Stomach (tissue), 9 donors: ENCODE results near the gene PCDH9. TPM values are rescaled to one million over a fixed set of nuclear protein-coding genes. Genes with fewer than 3 reads are reported as not detected.

Experiments used
- DNase-seq, 2 donors: peaks; one replicate each; pipeline versions ENCODE4 v3.0.0 to v3.0.0-alpha.2; 2013 to 2019
- H3K27ac ChIP-seq, 5 donors: fragments of 200-600 bp in 4 of 5; sonication (generic) in 4 of 5; one replicate each; pipeline ENCODE4 v1.5.1; 2013 to 2019; ENCODE audit warnings: mild to moderate bottlenecking in 1 of 5, moderate library complexity in 1 of 5
- H3K27me3 ChIP-seq, 3 donors: fragments of 200-600 bp; sonication (generic); one replicate each; pipeline ENCODE4 v1.5.1; 2017 to 2019; ENCODE audit warnings: mixed run types in 1 of 3
- H3K36me3 ChIP-seq, 4 donors: fragments of 200-600 bp; sonication (generic); 1 replicate in 3 of 4; 2 replicates in 1 of 4; pipeline ENCODE4 v1.5.1; 2016 to 2019
- H3K4me1 ChIP-seq, 4 donors: fragments of 200-600 bp; sonication (generic); one replicate each; pipeline ENCODE4 v1.5.1; 2016 to 2019
- H3K4me3 ChIP-seq, 4 donors: fragments of 200-600 bp; sonication (generic) in 3 of 4; one replicate each; pipeline ENCODE4 v1.5.1; 2016 to 2019; ENCODE audit warnings: mild to moderate bottlenecking in 1 of 4
- H3K9me3 ChIP-seq, 4 donors: fragments of 200-600 bp; sonication (generic); one replicate each; pipeline ENCODE4 v1.5.1; 2016 to 2019
- EP300 ChIP-seq: sonication (generic); formaldehyde crosslinking; IDR thresholded peaks from one replicate; pipeline ENCODE4 v1.6.1; 2017; ENCODE audit warnings: antibody characterized with exemption
- POLR2A ChIP-seq, 4 donors: fragments of 450-650 bp; IDR thresholded peaks; one replicate each; pipeline ENCODE4 v1.6.1; 2016; ENCODE audit warnings: antibody characterized with exemption in 4 of 4, control low read depth in 2 of 4, mild to moderate bottlenecking in 1 of 4, moderate library complexity in 1 of 4
- POLR2AphosphoS5 ChIP-seq, 3 donors: sonication (generic); formaldehyde crosslinking; IDR thresholded peaks; one replicate each; pipeline ENCODE4 v1.6.1; 2016; ENCODE audit warnings: antibody characterized with exemption in 3 of 3
- WGBS, 5 donors: extraction: QIAGEN DNeasy Blood & Tissue Kit in 3 of 5; methylation state at CpG; one replicate each; pipeline versions ENCODE4 v1.1.5 to v1.1.7; 2013 to 2018; 5-methylcytosine and 5-hydroxymethylcytosine counted together
- intact Hi-C: fragments of 100-400 bp; cut with DNase I; formaldehyde crosslinking; loops from one replicate; pipeline ENCODE4 v1.15.1; 2023; ENCODE audit warnings: low total_unique reads
- polyA plus RNA-seq, 3 donors: library from polyadenylated mRNA; stranded (reverse); fragments of 200-250 nt; gene quantifications; one replicate each; pipeline ENCODE4 v1.2.3, GENCODE V29; 2013
- total RNA-seq, 5 donors: library from RNA; depleted of rRNA; stranded (reverse); fragments of >200 nt; gene quantifications; one replicate each; pipeline versions ENCODE4 v1.1.0 to v1.2.3, GENCODE V29; 2014 to 2016
- TF ChIP-seq, protein P1 (sequence below), 7 experiments: fragments of 450-650 bp in 4 of 7; fragments of 200-600 bp in 3 of 7; sonication (generic) in 3 of 7; IDR thresholded peaks; one replicate each; pipeline ENCODE4 v1.5.1; 2016 to 2019; ENCODE audit warnings: antibody characterized with exemption in 7 of 7, control low read depth in 2 of 7, mild to moderate bottlenecking in 1 of 7
- donor health status: healthy with polysubstance abuse.
- donor health status: Bipolar disorder and iron deficiency.
- donor health status: healthy.

The PCDH9 gene
- total and polyA plus RNA-seq, 8 donors = 0.40 to 36.2 (median 3.7) TPM

DNA sequence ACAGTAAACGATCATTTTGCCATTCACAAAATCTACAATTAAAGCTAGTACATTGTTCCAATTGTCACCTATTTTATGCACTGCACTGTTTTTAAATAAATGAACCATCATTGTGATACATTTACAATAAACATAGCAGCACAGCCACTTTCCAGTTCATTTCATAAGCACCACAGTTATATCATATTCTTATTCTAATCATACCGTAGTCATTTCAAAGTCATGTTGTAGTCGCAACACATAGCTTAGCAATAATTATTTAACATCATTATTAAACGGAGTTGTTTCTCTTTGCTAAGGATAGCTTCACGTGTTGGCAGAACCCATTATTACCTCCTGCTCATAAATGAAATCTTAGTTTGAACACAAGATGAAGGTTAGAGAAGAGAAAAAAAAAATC is 2.2 kb upstream of the PCDH9 start:
- intact Hi-C loops = no loop called here
- Histone ChIP-seq H3K4me1 (peaks cover 0 to 30% (median 22%) of the 10 kb centered on the region in 4 donors), H3K4me3 (no peak overlapping the region), H3K9me3 (no peaks in the 10 kb centered on the region), H3K36me3 (no peaks in the 10 kb centered on the region), H3K27me3 (peaks cover 0 to 6% (median 0%) of the 10 kb centered on the region in 3 donors), H3K27ac (no peak overlapping the region)
- no peak for DNase-seq
- TF ChIP-seq, protein P1, sequence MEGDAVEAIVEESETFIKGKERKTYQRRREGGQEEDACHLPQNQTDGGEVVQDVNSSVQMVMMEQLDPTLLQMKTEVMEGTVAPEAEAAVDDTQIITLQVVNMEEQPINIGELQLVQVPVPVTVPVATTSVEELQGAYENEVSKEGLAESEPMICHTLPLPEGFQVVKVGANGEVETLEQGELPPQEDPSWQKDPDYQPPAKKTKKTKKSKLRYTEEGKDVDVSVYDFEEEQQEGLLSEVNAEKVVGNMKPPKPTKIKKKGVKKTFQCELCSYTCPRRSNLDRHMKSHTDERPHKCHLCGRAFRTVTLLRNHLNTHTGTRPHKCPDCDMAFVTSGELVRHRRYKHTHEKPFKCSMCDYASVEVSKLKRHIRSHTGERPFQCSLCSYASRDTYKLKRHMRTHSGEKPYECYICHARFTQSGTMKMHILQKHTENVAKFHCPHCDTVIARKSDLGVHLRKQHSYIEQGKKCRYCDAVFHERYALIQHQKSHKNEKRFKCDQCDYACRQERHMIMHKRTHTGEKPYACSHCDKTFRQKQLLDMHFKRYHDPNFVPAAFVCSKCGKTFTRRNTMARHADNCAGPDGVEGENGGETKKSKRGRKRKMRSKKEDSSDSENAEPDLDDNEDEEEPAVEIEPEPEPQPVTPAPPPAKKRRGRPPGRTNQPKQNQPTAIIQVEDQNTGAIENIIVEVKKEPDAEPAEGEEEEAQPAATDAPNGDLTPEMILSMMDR (IDR thresholded peaks at IDR 0.05) = no peak
- no peak for TF ChIP-seq POLR2AphosphoS5 (IDR thresholded peaks at IDR 0.05)
- no peak for TF ChIP-seq EP300
- no peak for TF ChIP-seq POLR2A (IDR thresholded peaks at IDR 0.05)
- WGBS, 5 donors = 70 to 93% (median 85%) methylated on average over 5 of the region's 5 CpGs

DNA sequence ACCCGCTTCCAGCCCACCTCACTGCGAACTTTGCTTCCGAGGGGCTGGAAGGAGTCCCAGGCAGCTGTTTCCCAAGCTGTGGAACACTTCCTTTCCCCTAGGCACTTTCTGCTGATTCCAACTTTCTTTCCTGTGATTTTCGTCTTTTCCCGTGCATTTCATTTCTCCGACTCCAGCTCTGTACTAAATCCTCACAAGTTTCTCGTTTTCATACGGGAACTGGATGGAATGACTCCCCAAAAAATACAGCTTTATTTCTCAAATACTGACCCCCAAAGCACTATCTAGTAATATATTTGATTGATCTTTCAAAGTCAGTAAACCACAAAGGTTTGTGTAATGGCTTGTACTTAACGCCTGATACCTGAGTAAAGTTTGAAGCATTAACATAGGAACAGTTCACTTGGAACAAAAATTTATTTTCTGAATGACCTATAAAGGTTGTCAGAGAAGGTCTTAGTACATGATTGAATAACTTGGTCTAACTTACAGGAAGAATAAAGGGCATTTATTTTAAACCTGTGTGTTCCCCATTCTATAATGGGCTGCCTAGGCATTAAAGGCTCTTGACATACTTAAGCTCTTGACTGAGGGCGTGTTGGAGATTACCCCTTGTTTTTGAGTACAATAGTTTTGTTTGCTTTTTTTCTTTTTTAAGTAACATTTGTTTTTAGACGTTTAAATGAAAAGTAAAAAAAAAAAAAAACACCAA is 1.3 kb upstream of the PCDH9 start:
- intact Hi-C loops = no loop called here
- TF ChIP-seq POLR2A (IDR thresholded peaks at IDR 0.05) (no peak), POLR2AphosphoS5 (IDR thresholded peaks at IDR 0.05) (no peak), EP300 (no peak)
- TF ChIP-seq, protein P1 (IDR thresholded peaks at IDR 0.05) = no peak
- Histone ChIP-seq H3K4me1 (peaks cover 0 to 30% (median 22%) of the 10 kb centered on the region in 4 donors), H3K36me3 (no peaks in the 10 kb centered on the region), H3K27ac (peak overlapping the region; percentile 79 to 91 (median 90)), H3K9me3 (no peaks in the 10 kb centered on the region), H3K4me3 (peak overlapping the region; percentile 63 to 94 (median 86)), H3K27me3 (peaks cover 0 to 6% (median 0%) of the 10 kb centered on the region in 3 donors)
- peak in 1 of 2 donors; percentile 23 for DNase-seq
- WGBS, 5 donors = 1 to 3% (median 2%) methylated on average over 11 of the region's 11 CpGs

DNA sequence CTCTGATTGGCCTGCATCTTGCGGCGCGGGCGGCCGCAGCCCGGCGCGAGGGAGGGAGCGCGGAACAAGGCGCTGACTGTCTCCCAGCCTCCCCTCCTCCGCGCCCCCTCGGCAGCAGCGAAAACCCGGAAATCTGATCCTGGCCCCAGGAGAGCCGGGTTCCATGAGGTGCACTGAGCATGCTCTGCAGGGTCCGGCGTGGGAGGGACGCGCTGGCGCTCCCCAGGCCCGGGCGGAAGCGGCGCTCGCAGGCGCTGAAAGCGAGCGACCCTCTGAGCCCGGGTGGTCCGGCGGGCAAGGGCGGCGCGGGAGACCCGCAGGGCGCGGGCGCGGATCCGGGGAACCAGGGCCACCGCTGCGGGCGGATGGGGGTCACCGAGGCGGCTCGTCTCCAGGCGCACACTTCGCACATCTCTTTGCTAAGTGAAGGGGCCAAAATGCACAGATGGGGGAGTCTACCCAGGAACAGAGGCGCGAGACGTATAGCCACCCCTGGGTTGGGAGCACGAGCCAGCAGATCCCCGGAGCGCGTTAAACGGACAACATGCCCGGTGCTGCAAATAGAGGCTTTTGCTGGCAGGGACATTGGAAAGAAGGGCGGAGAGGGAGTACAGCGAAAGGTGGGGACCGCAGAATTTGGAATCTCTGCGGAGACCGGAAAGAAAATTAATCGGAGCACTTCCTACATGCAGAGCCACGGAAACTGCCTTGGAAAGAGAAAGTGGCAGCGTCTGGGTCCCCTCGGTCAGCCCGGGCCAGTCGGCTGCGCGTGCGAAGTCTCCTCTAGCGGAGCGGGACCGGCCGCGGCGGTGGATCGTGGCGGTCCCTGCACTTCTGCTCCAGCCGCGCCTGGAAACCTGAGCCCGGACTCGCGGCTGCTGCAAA is 510 bp upstream of the PCDH9 start:
- WGBS, 5 donors = 0 to 1% (median 1%) methylated on average over 65 to 86 of the region's 86 CpGs
- H3K4me3 ChIP-seq = peak overlapping the region; percentile 63 to 94 (median 86)
- H3K4me1 ChIP-seq = peaks cover 0 to 33% (median 22%) of the 10 kb centered on the region in 4 donors
- peaks cover 0 to 3% (median 0%) of the 10 kb centered on the region in 4 donors for H3K36me3 ChIP-seq
- intact Hi-C loops = no loop called here
- H3K9me3 ChIP-seq = no peaks in the 10 kb centered on the region
- peak overlapping the region; percentile 79 to 91 (median 90) for H3K27ac ChIP-seq
- H3K27me3 ChIP-seq = peaks cover 0 to 6% (median 0%) of the 10 kb centered on the region in 3 donors
- TF ChIP-seq POLR2AphosphoS5 (IDR thresholded peaks at IDR 0.05) = peak; percentile 26 to 89 (median 47)
- TF ChIP-seq EP300 = no peak
- peak; percentile 95 to 99 for DNase-seq

DNA sequence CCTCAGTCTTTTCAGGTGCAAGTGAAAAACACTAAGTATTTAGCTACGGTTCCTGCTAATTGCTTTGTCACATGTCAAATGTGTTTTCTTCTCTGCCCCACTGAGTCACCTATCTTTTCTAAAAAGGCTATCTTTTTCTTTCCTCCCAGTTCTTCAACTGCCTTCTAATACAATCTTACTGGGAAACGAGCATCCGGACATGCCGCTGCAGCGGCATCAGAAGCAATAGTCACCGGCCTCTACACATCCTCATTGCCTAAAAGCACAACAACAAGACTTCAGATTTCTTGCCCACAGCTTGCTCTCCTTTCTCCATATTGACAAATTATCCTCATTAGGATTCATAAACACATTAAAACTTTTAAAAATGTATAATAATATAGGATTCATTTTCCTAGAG is 1.2 kb downstream of the PCDH9 start:
- Histone ChIP-seq H3K4me1 (peaks cover 0 to 46% (median 28%) of the 10 kb centered on the region in 4 donors), H3K9me3 (no peaks in the 10 kb centered on the region), H3K27ac (no peak overlapping the region), H3K36me3 (peaks cover 0 to 3% (median 0%) of the 10 kb centered on the region in 4 donors), H3K4me3 (peak overlapping the region; percentile 63 to 94 (median 86)), H3K27me3 (peaks cover 0 to 6% (median 0%) of the 10 kb centered on the region in 3 donors)
- 3 to 13% (median 10%) methylated on average over 6 of the region's 6 CpGs for WGBS, 5 donors
- peak in 1 of 2 donors; percentile 20 for DNase-seq
- intact Hi-C loops = no loop called here
- TF ChIP-seq, protein P1 (IDR thresholded peaks at IDR 0.05) = no peak
- TF ChIP-seq EP300 (no peak), POLR2A (IDR thresholded peaks at IDR 0.05) (no peak), POLR2AphosphoS5 (IDR thresholded peaks at IDR 0.05) (no peak)
